Activated T-helper 2 cell treated with anti-CD3 and anti-CD28 coated beads, Interferon-gamma antibody, Interleukin-2, Interleukin-4, amounts not matched to agents 10 μg/mL and 5 μg/mL and 100 μg/mL, durations not matched to agents 14 hours and 24 hours and 36 hours (primary cell): Measurements from ENCODE around the gene CACNG8. TPM values are rescaled to one million over a fixed set of nuclear protein-coding genes. Genes with fewer than 3 reads are reported as not detected.

Source experiments
- DNase-seq: peaks from one replicate; pipeline ENCODE4 v3.0.0; 2021; ENCODE audit warnings: low spot score
- H3K27ac Mint-ChIP-seq: one replicate; pipeline ENCODE4 v1.8.0; 2021; ENCODE audit warnings: mixed read lengths
- H3K27me3 Mint-ChIP-seq: one replicate; pipeline ENCODE4 v1.8.0; 2021; ENCODE audit warnings: low read depth, mixed read lengths
- H3K36me3 Mint-ChIP-seq: one replicate; pipeline ENCODE4 v1.8.0; 2021; ENCODE audit warnings: low read depth, mixed read lengths
- H3K4me1 Mint-ChIP-seq: one replicate; pipeline ENCODE4 v1.8.0; 2021; ENCODE audit warnings: low read depth, mixed read lengths
- H3K4me3 Mint-ChIP-seq: one replicate; pipeline ENCODE4 v1.8.0; 2021; ENCODE audit warnings: low read depth, mild to moderate bottlenecking, moderate library complexity, mixed read lengths
- H3K9me3 Mint-ChIP-seq: one replicate; pipeline ENCODE4 v1.8.0; 2021; ENCODE audit warnings: mixed read lengths
- intact Hi-C: fragments of 100-400 bp; cut with micrococcal nuclease; formaldehyde crosslinking; loops from one replicate; pipeline ENCODE4 v1.15.1; 2023
- total RNA-seq: library from RNA; stranded (reverse); gene quantifications from 2 replicates; pipeline ENCODE4 v1.2.3, GENCODE V29; 2022

CACNG8 gene
- total RNA-seq, 1 donor from 2014 or later, result not detected

- H3K27ac Mint-ChIP-seq, result no peak overlapping the region
- DNase-seq, result no peak
- intact Hi-C loops, result no loop called here
- H3K36me3 Mint-ChIP-seq, result no peaks in the 10 kb centered on the region
- no peaks in the 10 kb centered on the region for H3K9me3 Mint-ChIP-seq
- H3K4me1 Mint-ChIP-seq, result peaks cover 1% of the 10 kb centered on the region
- peaks cover 25% of the 10 kb centered on the region for H3K27me3 Mint-ChIP-seq
- no peak overlapping the region for H3K4me3 Mint-ChIP-seq
These were observed 27.1 kb downstream of the CACNG8 start for GRCh38 chr19:53989600-53990533.

GRCh38 chr19:53991224-53992113, 28.7 kb downstream of the CACNG8 start, which contains the start of gene CACNG6:
TSS of gene CACNG6 (plus strand) at chr19:53991637. CDS start at chr19:53992878, 1,241 bp downstream.
- peaks cover 30% of the 10 kb centered on the region for H3K27me3 Mint-ChIP-seq
- peaks cover 1% of the 10 kb centered on the region for H3K4me1 Mint-ChIP-seq
- DNase-seq, result no peak
- no peaks in the 10 kb centered on the region for H3K9me3 Mint-ChIP-seq
- no peaks in the 10 kb centered on the region for H3K36me3 Mint-ChIP-seq
- H3K27ac Mint-ChIP-seq, result no peak within 1 kb of the TSS
- intact Hi-C loops, result no loop called here
- no peak within 1 kb of the TSS for H3K4me3 Mint-ChIP-seq

DNA sequence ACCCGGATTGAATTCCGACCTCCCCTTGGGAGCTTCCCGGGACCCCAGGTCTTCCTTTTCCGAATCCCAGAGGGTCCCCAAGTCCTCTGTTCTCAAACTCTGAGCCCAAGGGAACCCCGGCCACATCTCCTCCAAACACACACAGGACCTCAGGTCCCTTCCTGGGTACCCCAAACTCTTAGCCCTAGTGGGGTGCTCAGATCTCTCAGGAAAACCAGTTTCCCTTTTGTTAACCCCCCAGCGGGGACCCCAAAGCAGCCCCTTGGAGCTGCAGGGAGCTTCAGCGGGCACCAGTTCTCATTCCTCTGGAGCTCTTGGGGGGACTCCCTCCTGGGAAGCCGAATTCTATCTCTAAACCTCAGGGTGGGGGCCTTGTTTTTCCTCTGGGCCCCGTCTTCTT, 29.5 kb downstream of the CACNG8 start:
- Mint-ChIP-seq H3K27ac (no peak overlapping the region), H3K4me3 (no peak overlapping the region), H3K9me3 (no peaks in the 10 kb centered on the region), H3K27me3 (peaks cover 31% of the 10 kb centered on the region), H3K4me1 (peaks cover 1% of the 10 kb centered on the region), H3K36me3 (no peaks in the 10 kb centered on the region)
- DNase-seq, result no peak
- intact Hi-C loops, result no loop called here

DNA sequence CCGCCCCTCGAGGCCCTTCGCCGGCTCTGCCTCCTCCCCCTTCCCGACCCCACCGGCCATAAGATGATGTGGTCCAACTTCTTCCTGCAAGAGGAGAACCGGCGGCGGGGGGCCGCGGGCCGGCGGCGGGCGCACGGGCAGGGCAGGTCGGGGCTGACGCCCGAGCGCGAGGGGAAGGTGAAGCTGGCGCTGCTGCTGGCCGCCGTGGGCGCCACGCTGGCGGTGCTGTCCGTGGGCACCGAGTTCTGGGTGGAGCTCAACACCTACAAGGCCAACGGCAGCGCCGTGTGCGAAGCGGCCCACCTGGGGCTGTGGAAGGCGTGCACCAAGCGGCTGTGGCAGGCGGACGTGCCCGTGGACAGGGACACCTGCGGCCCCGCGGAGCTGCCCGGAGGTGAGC, 30.1 kb downstream of the CACNG8 start:
- Mint-ChIP-seq H3K27me3 (peaks cover 35% of the 10 kb centered on the region), H3K9me3 (no peaks in the 10 kb centered on the region), H3K4me3 (no peak overlapping the region), H3K36me3 (no peaks in the 10 kb centered on the region), H3K27ac (no peak overlapping the region), H3K4me1 (peaks cover 1% of the 10 kb centered on the region)
- intact Hi-C loops, result no loop called here
- no peak for DNase-seq

GRCh38 chr19:53993448-53993847, 30.7 kb downstream of the CACNG8 start:
- no peaks in the 10 kb centered on the region for H3K36me3 Mint-ChIP-seq
- peaks cover 1% of the 10 kb centered on the region for H3K4me1 Mint-ChIP-seq
- H3K27me3 Mint-ChIP-seq, result peaks cover 35% of the 10 kb centered on the region
- H3K27ac Mint-ChIP-seq, result no peak overlapping the region
- H3K4me3 Mint-ChIP-seq, result no peak overlapping the region
- DNase-seq, result no peak
- intact Hi-C loops, result no loop called here
- H3K9me3 Mint-ChIP-seq, result no peaks in the 10 kb centered on the region

GRCh38 chr19:53994811-53995210, 32.1 kb downstream of the CACNG8 start:
- Mint-ChIP-seq H3K27ac (no peak overlapping the region), H3K9me3 (no peaks in the 10 kb centered on the region), H3K27me3 (peaks cover 32% of the 10 kb centered on the region), H3K4me1 (peaks cover 1% of the 10 kb centered on the region), H3K4me3 (no peak overlapping the region), H3K36me3 (no peaks in the 10 kb centered on the region)
- DNase-seq, result no peak
- intact Hi-C loops, result no loop called here

DNA sequence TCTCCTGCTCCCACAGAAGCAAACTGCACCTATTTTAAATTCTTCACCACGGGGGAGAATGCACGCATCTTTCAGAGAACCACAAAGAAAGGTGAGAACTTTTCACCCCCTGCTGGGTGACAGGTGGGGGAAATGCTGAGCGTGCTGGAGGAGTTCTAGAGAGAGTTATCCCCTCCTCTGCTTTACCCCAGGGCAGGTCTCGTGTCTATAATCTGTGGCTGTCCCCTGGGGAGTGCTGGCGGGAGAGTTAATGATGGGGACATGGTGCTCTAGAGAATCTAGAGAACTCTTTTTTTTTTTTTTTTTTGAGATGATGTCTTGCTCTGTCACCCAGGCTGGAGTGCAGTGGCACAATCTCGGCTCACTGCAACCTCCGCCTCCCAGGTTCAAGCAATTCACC, 35.5 kb downstream of the CACNG8 start:
- intact Hi-C loops, result no loop called here
- Mint-ChIP-seq H3K27me3 (peaks cover 23% of the 10 kb centered on the region), H3K4me1 (no peaks in the 10 kb centered on the region), H3K36me3 (no peaks in the 10 kb centered on the region), H3K4me3 (no peak overlapping the region), H3K9me3 (no peaks in the 10 kb centered on the region), H3K27ac (no peak overlapping the region)
- DNase-seq, result no peak

GRCh38 chr19:53999694-54000093, 37.0 kb downstream of the CACNG8 start:
- no peak overlapping the region for H3K27ac Mint-ChIP-seq
- no peak for DNase-seq
- H3K27me3 Mint-ChIP-seq, result peaks cover 10% of the 10 kb centered on the region
- no peaks in the 10 kb centered on the region for H3K36me3 Mint-ChIP-seq
- H3K4me1 Mint-ChIP-seq, result no peaks in the 10 kb centered on the region
- H3K4me3 Mint-ChIP-seq, result no peak overlapping the region
- intact Hi-C loops, result no loop called here
- no peaks in the 10 kb centered on the region for H3K9me3 Mint-ChIP-seq

GRCh38 chr19:54001496-54001895, 38.8 kb downstream of the CACNG8 start:
- Mint-ChIP-seq H3K36me3 (no peaks in the 10 kb centered on the region), H3K4me1 (no peaks in the 10 kb centered on the region), H3K27me3 (peaks cover 5% of the 10 kb centered on the region), H3K27ac (no peak overlapping the region), H3K9me3 (no peaks in the 10 kb centered on the region), H3K4me3 (no peak overlapping the region)
- intact Hi-C loops, result no loop called here
- no peak for DNase-seq

DNA sequence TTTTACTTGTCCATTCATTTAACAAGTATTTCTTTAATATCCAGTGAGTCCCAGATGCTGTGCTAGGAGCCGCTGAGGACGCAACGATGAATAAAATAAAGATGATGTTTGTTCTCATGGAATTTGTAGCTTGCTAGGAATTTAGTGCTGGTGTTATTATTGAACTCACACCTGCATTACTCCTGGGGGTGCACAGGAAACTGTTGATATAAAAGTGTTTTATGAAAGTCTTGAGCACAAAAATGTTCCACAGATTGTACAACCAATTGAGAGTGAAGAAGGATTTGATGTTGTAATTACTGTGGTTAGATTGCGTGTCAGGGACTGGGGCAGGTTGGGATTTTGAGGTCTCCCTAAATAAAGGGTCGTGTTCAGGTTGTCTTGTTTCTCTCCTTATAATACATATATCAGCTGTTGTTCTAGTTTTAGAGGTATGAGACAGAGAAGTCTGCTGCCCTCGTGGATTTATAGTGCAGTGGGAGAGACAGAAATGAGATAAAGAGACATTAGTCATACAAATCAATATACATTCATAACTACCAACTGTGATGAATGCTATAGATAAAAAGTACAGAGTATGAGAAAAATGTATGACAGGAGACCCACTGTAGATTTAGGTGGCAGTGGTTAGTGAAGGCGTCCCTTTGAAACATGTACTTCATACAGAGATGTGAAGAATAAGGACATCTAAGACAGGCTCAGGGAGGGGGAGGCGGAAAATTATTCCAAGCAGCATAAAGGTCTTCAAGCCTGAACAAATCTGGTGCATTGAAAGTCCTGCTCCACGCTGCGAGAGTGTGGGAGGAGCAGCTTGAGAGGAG, 40.0 kb downstream of the CACNG8 start:
- DNase-seq, result no peak
- Mint-ChIP-seq H3K27ac (no peak overlapping the region), H3K36me3 (no peaks in the 10 kb centered on the region), H3K4me3 (no peak overlapping the region), H3K4me1 (no peaks in the 10 kb centered on the region), H3K27me3 (no peaks in the 10 kb centered on the region), H3K9me3 (no peaks in the 10 kb centered on the region)
- intact Hi-C loops, result no loop called here

DNA sequence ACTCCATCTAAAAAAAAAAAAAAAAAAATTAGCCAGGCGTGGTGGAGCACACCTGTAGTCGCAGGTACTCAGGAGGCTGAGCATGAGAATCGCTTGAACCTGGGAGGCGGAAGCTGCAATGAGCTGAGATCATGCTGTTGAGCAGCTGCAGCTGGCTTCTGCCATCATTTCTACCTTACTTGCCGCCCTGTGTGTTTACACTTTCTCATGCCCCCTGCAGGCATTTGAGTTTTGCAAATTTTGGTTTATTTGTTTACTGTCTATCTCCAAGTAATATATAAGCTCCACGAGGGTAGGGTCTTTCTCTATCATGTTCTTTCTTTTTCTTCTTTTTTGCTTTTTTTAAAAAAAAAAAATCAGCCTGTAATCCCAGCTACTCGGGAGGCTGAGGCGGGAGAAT, 46.7 kb downstream of the CACNG8 start:
- Mint-ChIP-seq H3K4me3 (no peak overlapping the region), H3K4me1 (peaks cover 3% of the 10 kb centered on the region), H3K36me3 (no peaks in the 10 kb centered on the region), H3K27ac (no peak overlapping the region), H3K27me3 (peaks cover 3% of the 10 kb centered on the region), H3K9me3 (no peaks in the 10 kb centered on the region)
- intact Hi-C loops, result no loop called here
- no peak for DNase-seq

DNA sequence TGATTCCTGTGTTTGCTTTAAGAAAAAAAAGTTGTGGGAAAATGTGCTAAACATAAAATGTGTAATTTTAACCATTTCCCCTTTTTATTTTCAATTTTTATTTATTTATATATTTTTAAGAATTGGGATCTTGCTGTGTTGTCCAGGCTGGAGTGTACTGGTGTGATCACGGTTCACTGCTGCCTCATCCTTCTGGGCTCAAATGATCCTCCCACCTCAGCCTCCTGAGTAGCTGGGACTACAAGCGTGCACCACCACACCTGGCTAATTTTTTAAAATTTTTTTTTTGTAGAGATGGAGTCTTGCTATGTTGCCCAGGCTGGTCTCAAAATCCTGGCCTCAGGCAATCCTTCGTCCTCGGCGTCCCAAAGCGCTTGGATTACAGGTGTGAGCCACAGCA, 47.7 kb downstream of the CACNG8 start:
- Mint-ChIP-seq H3K36me3 (no peaks in the 10 kb centered on the region), H3K9me3 (no peaks in the 10 kb centered on the region)

More for the DNA sequence above, 47.7 kb downstream of the CACNG8 start:
- no peak overlapping the region for H3K27ac Mint-ChIP-seq
- no peak overlapping the region for H3K4me3 Mint-ChIP-seq
- H3K4me1 Mint-ChIP-seq, result peaks cover 3% of the 10 kb centered on the region
- intact Hi-C loops, result no loop called here
- no peak for DNase-seq
- peaks cover 5% of the 10 kb centered on the region for H3K27me3 Mint-ChIP-seq
